GM21390 (cell line): Measurements from ENCODE around the gene AQP3.
"Not testable (repeated sequence)": the region's sequence is repeated elsewhere in the genome, so short reads cannot be mapped to it uniquely, and the experiment has no call there.

ENCODE experiments used
- ATAC-seq: cut with Tn5 transposase; IDR thresholded peaks from one replicate; pipeline ENCODE4 v1.9.1; 2021; ENCODE audit not compliant: unreplicated experiment

AQP3 gene

DNA sequence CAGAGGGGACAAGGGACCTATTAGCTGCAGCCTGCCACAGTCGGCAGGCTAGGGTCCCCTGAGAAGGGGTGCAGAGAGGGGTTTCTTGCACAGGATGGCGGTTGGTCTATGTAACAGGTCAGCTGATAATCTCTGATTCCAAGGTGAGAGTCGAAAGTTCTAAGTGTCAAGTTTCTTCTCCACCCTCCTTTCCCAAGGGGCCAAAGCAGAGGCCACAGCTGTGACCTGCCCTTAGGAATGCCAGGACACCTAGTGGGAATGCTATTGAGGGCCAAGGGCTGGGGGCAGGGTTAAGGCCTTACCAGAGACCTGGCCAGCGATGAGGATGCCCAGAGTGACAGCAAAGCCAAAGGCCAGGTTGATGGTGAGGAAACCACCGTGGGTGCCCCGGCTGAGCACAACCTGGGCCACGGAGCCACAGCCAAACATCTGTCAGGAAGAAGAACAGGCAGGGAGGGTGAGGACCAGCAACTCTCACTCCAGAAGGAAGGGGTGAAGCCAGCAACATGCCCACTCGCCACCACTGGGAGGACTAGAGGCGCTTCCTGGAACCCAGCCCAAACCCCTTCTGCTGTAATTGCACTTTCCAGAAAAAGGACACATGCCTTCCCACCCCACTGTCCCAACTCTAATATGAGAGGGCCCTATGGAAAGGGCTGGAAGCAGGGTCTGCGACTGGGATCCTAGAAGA is 3.8 kb downstream of the AQP3 start:
- no peak for ATAC-seq

DNA sequence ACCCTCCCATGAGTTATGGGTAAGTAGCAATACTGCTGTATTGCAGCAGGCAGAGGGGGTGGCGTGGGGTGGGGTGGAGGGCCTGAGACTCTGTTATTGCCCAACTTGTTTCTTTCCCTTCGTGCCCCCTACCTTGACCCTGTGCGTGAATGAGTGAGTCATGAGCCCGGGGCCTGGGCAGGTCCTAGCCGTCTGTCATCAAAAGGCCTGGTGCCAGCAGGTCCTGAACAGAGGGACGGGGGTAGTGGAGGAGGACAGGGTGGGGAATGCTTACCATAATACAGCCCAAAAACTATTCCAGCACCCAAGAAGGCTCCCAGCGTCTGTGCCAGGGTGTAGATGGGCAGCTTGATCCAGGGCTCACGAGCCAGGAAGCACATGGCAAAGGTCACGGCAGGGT is 4.3 kb downstream of the AQP3 start:
- ATAC-seq: no peak

DNA sequence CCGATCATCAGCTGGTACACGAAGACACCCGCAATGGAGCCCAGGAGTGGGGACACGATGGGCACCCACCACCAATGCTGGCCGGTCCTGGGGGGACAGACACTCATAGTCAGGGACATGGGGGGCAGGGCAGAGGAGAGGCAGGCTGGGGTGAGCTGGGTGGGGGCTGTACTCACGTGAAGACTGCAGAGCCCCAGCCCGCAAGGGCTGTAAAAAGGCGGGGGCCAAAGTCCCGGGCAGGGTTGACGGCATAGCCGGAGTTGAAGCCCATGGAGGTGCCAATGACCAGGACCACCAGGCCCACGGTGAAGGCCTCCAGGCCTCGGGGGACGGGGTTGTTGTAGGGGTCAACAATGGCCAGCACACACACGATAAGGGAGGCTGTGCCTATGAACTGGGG is 5.3 kb downstream of the AQP3 start:
- no peak for ATAC-seq

DNA sequence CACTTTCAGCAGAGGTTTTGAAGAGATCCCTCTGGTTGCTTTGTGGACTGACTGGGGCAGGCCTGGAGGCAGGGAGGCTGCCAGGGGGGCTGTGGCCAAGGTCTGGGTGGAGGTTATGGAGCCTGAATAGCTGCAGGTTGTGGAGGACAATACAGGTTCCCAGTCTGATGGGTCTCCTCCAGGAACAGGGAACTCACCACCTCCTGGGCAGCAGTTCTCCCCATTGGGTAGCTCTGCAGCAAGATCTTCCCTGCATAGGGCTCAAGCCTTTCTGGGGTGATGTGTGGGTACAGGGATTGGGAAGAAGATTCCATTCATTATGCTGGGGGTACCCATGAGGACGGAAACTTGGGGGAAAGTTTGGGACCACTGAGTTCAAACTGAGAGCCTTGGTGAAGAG is 6.8 kb downstream of the AQP3 start:
- ATAC-seq: no peak

DNA sequence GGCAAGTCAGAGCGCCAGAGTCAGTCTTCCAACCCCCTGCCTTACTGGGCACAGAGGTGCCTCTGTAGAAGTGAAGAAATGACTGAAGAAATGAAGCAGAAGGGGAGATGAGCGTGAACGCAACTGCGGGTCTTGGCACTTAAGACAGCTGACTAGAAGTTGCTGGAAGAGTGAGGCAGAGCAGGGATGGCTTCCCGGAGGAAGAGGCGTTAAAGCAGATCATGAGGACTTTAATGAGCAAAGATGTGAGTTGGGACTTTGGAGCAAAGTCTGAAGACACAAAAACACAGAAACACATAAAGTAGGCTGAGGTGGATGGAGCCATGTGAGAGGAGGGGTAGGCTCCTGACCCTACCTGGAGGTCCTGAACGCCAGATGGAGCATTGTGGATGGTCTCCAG is 7.2 kb downstream of the AQP3 start:
- no peak for ATAC-seq

DNA sequence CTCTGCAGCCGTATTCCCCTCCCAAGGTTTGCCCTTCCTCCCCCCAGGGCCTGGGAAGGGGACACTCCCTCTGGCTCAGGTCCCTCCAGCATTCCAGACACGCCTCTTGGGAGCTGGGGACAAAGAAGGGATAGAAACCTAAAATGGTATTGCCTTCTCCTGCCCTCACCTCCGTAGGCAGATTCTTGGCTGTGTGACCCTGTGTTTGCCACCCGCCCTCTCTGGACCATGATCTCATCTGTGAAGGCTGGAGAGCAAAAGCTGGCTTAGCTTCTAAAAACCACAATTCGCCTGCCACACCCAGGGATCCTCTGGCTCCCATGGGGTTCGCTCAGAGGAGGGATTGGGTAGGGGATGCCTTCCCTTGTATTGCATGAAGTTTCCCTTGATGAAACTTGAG is 7.7 kb downstream of the AQP3 start:
- ATAC-seq: no peak

DNA sequence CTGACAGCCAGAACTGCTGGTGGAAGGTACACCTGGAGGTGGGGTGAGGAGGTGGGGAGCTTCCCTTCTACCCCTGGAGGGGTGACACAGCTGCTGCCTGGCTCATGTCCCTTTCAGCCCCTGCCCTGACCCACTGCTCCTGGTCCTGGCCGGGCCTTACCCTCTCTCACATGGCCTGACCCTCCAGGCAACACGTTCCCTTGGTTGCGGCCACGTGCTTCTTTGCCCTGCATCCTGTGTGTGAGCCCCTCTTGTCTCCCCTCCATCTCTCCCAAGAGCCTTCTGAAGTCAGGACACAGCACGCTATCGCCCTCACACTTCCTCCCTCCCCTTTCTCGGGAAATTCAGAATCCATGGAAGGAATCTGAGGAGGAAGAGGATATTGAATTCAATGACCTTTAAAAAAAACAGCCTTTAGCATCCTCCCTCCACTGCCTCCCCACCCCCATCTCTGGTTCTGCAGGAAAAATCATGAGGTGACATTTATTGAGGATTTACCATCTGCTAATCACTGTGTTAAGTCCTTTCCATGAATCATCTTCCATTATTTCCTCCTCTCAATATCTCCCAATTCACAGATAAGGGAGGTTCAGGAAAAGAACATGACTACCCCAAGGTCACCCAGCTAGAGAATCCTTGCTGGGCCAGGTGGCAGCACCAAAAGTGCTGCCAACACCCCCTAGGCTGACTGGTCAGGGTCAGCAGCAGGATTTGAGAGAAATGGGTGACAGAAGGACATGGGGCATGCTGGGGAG is 8.3 kb downstream of the AQP3 start:
- ATAC-seq: no peak

DNA sequence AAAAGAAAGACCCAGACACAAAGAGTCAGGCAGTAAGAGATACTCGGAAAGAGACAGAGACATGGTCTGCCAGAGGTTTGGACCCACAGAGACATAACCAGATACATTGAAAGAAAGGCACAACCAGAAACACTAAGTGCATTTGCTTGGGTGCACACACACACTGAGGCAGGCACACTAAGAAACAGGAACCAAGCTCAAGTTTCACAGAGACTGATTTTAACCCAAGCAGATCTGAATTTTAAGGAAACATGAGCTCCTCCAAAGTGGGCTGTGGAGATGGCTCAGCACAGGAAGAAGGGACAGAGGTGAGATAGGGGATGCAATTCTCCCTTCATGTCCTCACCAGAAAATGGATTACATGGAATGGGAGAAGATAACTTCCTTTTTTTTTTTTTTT is 9.5 kb downstream of the AQP3 start:
- ATAC-seq: no peak

DNA sequence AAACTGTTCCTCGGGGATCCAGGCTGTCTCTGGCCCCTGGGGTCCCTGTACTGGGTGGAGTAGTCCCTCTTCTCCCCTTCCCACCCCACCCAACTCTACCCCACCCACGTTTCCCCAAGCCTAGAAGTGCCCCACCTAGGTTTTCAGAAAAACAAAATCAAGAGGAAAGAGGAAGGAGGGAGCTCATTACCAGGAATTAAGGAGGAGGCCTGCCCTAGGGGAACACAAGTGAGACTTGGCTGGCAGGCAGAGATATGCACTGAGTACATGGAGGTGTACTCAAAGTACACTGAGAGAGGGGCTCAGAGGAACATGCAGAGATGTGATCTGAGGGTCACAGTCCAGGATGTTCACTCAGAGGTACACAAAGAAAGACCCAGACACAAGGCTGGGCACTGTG is 10.2 kb downstream of the AQP3 start:
- ATAC-seq: no peak

DNA sequence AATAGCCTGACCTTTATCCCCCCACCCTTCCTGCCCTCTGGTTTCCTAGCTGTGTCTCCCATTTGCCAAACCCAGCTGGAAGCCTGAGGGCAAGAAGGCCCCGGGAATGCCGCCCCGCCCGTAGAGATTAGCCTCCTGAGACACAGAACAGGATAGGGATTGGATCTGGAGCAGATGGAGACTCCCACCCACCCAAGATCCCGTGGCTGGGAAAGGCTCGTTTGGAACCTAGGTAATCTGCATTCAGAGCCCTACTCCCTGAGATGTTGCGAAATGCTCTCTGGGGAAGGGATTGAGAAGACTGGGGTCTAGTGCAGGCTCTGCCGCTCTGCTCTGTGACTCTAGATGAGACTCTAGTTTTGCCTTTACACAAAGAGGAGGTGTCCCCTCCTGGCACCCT is 10.9 kb downstream of the AQP3 start:
- ATAC-seq: no peak

DNA sequence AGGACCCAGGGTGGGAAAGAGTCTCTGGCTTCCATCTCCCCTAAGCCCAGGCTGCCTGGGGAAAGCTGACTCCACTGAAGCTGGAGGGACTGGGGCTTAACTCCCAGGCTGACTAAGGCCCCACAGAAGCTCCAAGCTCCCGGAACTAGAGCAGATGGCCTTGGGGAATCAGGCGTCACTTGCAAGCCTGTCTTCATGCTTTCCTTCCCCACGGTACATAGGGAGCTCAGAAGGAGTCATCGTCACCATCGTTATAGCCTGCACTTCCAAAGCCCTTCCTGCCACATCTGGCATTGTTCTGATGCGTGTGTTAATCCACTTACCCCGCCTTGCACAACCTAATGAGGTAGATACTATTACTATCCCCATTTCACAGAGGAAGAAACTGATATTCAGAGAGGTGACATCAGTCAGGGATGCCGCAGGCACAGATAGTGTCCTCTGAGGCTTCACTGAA is 11.5 kb downstream of the AQP3 start:
- no peak for ATAC-seq

DNA sequence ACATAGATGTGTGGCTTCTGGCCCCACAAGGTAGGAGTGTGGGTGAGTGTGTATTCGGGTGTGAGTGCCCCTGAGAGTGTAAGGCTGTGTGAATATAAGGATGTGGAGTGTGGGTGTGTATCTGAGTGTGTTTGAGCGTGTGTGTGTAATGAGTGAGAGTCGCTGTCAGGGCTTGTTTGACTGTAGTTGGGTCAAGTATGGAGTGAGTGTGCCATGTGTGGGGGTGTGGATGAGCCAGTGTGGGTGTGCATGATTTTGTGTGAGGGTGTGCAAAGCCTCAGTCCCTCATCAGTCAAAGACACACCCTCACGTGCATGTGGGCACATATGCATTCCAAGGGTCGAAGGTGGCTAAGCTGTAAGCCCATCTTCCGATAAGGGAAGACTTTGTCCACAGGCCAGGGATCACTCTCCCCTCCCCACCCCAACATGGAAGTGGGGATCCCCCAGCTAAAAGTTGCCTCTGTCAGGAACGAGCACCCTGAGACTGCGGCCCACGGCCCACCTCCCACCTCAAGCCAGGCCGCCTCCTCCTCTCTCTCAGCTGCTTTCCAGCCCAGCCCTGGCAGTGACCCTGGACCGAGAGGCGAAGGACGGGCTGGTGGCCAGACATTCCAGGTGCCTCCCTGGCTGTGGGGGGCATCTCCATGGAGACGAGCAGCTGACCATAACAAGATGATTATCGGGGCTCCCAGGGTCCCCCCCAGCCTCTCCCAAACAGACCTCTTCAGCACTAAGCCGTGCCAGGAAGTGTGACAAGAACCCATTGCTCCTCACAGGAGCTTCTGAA is 12.9 kb downstream of the AQP3 start:
- ATAC-seq: no peak

DNA sequence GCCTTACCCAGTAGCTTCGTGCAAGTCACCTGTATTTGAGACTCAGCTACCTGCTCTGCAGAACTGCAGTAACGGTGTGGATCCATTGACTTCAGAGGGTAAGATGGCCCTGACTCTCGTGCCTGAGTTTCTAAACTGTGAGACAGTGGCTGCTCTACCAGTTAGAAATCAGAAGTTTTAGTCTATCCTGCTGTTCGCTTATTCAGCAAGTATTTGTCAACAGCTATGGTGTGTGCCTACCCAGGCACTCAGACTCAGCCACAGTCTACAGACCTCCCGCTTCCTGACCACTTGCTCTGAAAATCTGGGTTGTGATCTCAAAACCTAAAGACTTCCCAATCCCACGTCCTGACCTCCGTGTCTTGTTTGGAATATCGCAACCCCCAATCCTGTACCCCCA is 13.5 kb downstream of the AQP3 start:
- ATAC-seq: no peak

DNA sequence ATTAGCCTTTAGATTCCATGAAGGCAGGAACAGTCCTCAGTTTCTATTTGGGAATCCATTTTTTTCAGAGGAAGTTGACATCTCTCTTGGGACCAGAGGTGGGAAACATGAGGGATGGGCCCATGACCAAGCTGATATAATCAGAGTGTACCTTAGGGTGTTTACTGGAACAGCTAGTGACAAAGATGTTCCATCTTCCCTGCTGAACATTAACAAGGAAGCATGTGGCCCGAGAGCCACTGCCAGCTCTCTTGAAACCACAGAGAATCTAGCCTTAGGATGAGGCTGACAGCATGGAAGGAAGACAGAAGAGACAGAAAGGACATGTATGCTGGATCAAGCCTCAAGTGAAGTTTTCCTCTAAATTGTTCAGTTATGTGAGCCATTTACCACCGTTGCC is 16.0 kb downstream of the AQP3 start:
- ATAC-seq: no peak

DNA sequence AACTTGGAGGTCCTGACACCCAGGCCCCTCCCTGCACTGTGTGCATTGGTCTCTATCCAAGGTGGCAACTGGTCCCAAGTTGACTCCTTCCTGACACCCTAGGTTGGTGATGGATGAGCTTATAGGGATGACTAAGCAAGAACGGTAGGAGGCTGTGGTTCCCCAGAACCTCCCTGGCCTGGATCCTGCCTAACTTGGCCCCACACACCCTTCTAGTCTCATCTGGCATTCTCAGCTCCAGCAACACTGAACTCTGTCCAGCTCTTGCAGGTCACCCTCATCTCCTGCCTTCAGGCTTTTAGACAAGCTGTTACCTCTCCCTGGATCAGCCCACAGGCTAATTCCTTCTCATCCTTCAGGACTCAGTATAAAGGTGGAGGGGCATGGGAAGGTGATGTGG is 16.5 kb downstream of the AQP3 start:
- no peak for ATAC-seq

DNA sequence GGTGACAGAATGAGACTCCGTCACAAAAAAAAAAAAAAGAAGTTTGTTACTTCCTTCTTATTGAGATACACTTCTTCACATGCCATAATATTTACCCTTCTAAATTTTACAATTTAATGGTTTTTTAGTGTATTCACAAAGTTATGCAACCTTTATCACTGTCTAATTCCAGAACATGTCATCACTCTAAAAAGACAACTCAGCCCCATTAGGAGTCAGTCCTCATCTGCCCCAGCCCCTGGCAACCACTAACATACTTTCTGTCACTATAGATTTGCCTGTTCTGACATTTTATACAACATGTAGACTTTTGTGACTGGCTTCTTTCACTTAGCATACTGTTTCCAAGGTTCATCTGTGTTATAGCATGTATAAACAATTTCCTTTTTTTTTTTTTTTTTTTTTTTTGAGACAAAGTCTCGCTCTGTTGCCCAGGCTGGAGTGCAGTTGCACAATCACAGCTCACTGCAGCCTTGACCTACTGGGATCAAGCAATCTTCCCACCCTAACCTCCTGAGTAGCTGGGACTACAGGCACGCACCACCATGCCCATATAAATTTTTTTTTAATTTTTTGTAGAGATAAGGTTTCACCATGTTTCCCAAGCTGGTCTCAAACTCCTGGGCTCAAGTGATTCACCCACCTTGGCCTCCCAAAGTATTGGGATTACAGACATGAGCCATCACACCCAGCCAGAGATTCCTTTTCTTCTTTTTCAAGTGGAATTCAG is 18.0 kb downstream of the AQP3 start:
- ATAC-seq: no peak

DNA sequence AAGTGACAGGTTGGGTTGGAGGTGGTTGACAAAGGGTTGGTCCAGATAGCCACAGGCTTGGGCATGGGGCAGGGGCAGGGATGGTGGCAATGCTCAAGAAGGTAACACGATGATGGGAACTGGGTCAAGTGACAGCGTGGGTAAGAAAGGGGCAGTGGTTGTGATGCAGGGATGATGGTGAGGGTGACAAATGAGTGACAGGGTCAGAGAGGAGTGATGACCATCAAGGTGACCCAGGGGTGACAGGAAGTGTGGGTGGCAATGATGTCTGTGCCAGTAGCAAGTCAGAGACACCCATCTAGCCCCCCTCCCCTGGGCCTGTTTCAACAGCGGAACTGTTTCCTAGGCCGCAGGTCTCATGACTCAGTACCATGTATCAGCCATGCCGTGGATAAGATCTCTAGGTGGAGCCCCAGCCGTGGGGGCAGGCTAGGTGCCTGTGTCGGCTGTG is 20.5 kb downstream of the AQP3 start:
- no peak for ATAC-seq

DNA sequence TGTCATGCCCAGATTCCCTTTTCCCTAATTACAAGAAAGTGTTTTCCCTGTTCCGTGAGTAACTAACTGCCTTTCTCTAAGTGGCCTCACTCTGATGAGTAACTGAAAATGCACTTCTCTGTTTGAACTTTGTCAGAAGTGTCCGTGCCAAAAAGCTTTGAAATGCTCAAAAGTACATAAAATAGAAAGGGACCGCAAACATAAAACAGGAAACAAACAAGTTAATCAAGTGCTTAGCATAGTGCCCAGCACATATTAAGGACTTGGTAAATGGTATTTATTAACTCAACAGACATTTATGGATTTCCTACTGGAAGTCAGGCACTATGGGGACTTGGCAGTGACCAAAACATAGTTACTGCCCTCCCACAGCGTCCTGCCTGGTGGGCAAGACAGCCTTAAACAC is 22.3 kb downstream of the AQP3 start:
- ATAC-seq: no peak

DNA sequence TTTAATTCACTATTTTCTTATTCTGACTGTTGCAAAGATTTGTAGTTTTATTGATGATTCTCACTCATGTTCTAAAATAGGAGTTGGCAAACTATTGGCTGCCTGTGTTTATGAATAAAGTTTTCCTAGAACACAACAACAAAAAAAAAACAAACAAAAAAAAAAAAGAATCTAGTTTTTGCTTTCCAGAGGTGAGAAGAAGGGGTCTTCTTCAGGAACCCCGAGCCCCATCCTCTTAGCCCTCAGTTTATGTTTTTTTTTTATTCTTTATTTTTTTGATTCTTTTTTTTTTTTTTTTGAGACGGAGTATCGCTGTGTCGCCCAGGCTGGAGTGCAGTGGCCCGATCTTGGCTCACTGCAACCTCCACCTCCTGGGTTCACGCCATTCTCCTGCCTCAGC is 22.9 kb downstream of the AQP3 start:
- not testable (repeated sequence) for ATAC-seq

DNA sequence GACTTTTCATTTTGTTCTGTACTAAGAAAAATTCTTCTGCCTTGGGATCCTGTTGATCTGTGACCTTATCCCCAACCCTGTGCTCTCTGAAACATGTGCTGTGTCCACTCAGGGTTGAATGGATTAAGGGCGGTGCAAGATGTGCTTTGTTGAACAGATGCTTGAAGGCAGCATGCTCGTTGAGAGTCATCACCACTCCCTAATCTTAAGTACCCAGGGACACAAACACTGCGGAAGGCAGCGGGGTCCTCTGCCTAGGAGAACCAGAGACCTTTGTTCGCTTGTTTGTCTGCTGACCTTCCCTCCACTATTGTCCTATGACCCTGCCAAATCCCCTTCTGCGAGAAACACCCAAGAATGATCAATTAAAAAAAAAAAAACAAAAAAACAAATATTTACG is 23.4 kb downstream of the AQP3 start:
- not testable (repeated sequence) for ATAC-seq

DNA sequence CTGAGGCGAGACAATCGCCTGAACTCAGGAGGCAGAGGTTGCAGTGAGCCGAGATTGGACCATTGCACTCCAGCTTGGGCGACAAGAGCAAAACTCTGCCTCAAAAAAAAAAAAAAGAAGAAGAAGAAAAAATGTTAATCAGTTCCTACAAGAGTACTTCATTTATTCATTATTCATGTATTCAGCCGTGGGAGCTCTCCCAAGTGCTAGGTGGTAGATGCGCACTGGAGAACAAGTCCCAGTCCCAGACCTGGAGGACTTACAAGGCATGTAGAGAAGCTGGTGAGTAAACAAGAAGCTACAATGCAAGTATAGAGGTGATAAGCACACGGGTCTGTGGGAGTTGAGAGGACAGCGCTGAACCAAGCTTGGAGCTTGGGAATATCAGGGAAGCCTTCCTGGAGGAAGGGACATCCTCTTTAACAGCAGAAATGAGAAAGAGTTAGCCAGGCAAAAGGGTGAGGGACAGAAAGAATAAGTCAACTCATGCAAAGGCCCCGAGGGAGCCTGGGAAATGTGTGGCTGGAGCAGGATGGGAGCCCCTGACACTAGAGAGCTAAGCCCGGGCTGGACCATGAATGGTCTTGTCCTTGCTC is 27.6 kb downstream of the AQP3 start:
- no peak for ATAC-seq
